ENCODE results near the gene TLE6.

- TF ChIP-seq MYC (IDR thresholded peaks at IDR 0.05; ENCODE audit: borderline replicate concordance, low read length) (no peak), RCOR1 (IDR thresholded peaks at IDR 0.05; ENCODE audit: low read depth, low read length) (no peak), CTCF (IDR thresholded peaks at IDR 0.05) (no peak), RAD21 (conservative IDR thresholded peaks at IDR 0.05 in 1 of 2, IDR thresholded peaks at IDR 0.05 in 1 of 2) (no peak), SREBF2 (IDR thresholded peaks at IDR 0.05) (no peak), POLR2A (IDR thresholded peaks at IDR 0.05; ENCODE audit: low read length) (no peak), CHD2 (IDR thresholded peaks at IDR 0.05; ENCODE audit: low read length, partially characterized antibody) (no peak), HMGXB4 (CRISPR knock-in tag; IDR thresholded peaks at IDR 0.05; ENCODE audit: borderline replicate concordance) (no peak), JUNB (IDR thresholded peaks at IDR 0.05) (no peak)
- TF ChIP-seq, protein P1, sequence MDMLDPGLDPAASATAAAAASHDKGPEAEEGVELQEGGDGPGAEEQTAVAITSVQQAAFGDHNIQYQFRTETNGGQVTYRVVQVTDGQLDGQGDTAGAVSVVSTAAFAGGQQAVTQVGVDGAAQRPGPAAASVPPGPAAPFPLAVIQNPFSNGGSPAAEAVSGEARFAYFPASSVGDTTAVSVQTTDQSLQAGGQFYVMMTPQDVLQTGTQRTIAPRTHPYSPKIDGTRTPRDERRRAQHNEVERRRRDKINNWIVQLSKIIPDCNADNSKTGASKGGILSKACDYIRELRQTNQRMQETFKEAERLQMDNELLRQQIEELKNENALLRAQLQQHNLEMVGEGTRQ (IDR thresholded peaks at IDR 0.05), result no peak
Measured at GRCh38 chr19:3005345-3005744, 28.0 kb downstream of the TLE6 start.
